Endothelial cell of umbilical vein (primary cell): ENCODE results near the gene BRD2. TPM values are rescaled to one million over a fixed set of nuclear protein-coding genes. Genes with fewer than 3 reads are reported as not detected.

Experiments
- BruUV-seq: library from RNA; stranded (reverse); fragments of 400-500 nt; replicated peaks from 2 replicates; lab custom pipeline; 2021; lab: Mats Ljungman, UMichigan
- CTCF ChIA-PET: fragments of 300-600, 350-600 bp; sonication (Branson Sonifier 250); formaldehyde crosslinking; loops from one replicate; lab custom pipeline; 2021; ENCODE audit warnings: antibody characterized with exemption, inconsistent platforms; lab: Charles Lee
- POLR2A ChIA-PET: fragments of 300-600, 350-600 bp; sonication (Branson Sonifier 250); formaldehyde crosslinking; loops from one replicate; lab custom pipeline; 2021; ENCODE audit warnings: antibody characterized with exemption, inconsistent platforms; lab: Charles Lee
- DNase-seq: peaks from one replicate; pipeline ENCODE4 v3.0.0-alpha.2; 2011; ENCODE audit warnings: low read depth, low spot score
- FAIRE-seq: peaks from 2 replicates; lab custom pipeline; 2011; peaks lifted over from hg19 to GRCh38; lab: Jason Lieb, UNC
- H2AFZ ChIP-seq: 2 replicates; pipeline ENCODE4 v1.6.0; 2012; ENCODE audit warnings: low read depth, low read length, control low read depth, inconsistent platforms
- H3K27ac ChIP-seq: 2 replicates; pipeline ENCODE4 v1.5.1; 2011; ENCODE audit warnings: low read depth, mild to moderate bottlenecking, control low read depth, low read length, moderate library complexity; ENCODE audit not compliant: insufficient read depth
- H3K27me3 ChIP-seq, 2 experiments: 2 replicates each; pipeline versions ENCODE4 v1.6.0 to v1.6.1; 2011; ENCODE audit warnings: low read length in 2 of 2, mixed read lengths in 1 of 2; ENCODE audit not compliant: control insufficient read depth in 2 of 2, insufficient read depth in 2 of 2
- H3K36me3 ChIP-seq, 2 experiments: 2 replicates in 1 of 2; 3 replicates in 1 of 2; pipeline ENCODE4 v1.5.1; 2011; ENCODE audit warnings: low read length in 2 of 2, mild to moderate bottlenecking in 1 of 2, moderate library complexity in 1 of 2; ENCODE audit not compliant: control insufficient read depth in 2 of 2, insufficient read depth in 2 of 2; ENCODE audit errors: extremely low read depth in 1 of 2
- H3K4me1 ChIP-seq: 3 replicates; pipeline ENCODE4 v1.5.1; 2011; ENCODE audit warnings: mild to moderate bottlenecking, low read length; ENCODE audit not compliant: control insufficient read depth, insufficient read depth; ENCODE audit errors: extremely low read depth
- H3K4me2 ChIP-seq: 2 replicates; pipeline ENCODE4 v1.6.1; 2011; ENCODE audit warnings: low read length, control low read depth, mixed read lengths; ENCODE audit not compliant: insufficient read depth
- H3K4me3 ChIP-seq, 3 experiments: fragments of 200-600 bp in 1 of 3; sonication (generic), shearing (Covaris generic) in 1 of 3; replicated peaks in 1 of 3; 2 replicates each; pipeline ENCODE4 v1.5.1; 2011 to 2016; ENCODE audit warnings: control low read depth in 3 of 3, low read length in 3 of 3, mild to moderate bottlenecking in 2 of 3, inconsistent platforms in 1 of 3, low read depth in 1 of 3, moderate library complexity in 1 of 3; ENCODE audit not compliant: insufficient read depth in 1 of 3
- H3K79me2 ChIP-seq: 2 replicates; pipeline ENCODE4 v1.6.0; 2012; ENCODE audit warnings: low read length, inconsistent platforms; ENCODE audit not compliant: control insufficient read depth, insufficient read depth
- H3K9ac ChIP-seq: replicated peaks from 2 replicates; pipeline ENCODE3; 2011; ENCODE audit warnings: low read length, control low read depth; ENCODE audit not compliant: insufficient read depth; ENCODE audit errors: extremely low read depth
- H3K9me1 ChIP-seq: replicated peaks from 3 replicates; pipeline ENCODE4 v1.6.0; 2011; ENCODE audit warnings: mild to moderate bottlenecking, low read length; ENCODE audit not compliant: control insufficient read depth, insufficient read depth; ENCODE audit errors: extremely low read depth
- H3K9me3 ChIP-seq: replicated peaks from 2 replicates; pipeline ENCODE4 v1.5.1; 2012; ENCODE audit warnings: low read length, inconsistent platforms; ENCODE audit not compliant: control insufficient read depth, insufficient read depth
- H4K20me1 ChIP-seq: replicated peaks from 2 replicates; pipeline ENCODE3; 2011; ENCODE audit warnings: mild to moderate bottlenecking, low read length; ENCODE audit not compliant: control insufficient read depth, insufficient read depth; ENCODE audit errors: extremely low read depth
- CTCF ChIP-seq, 2 donors: IDR thresholded peaks; 1 replicate in 1 of 2; 2 replicates in 1 of 2; pipeline ENCODE4 v1.5.1; 2011; ENCODE audit warnings: low read length in 2 of 2, mild to moderate bottlenecking in 2 of 2, moderate library complexity in 2 of 2, control low read depth in 1 of 2, inconsistent platforms in 1 of 2, low read depth in 1 of 2; ENCODE audit not compliant: insufficient read depth in 1 of 2; ENCODE audit errors: extremely low read depth in 1 of 2
- EZH2 ChIP-seq: IDR thresholded peaks from 2 replicates; pipeline ENCODE4 v1.6.1; 2012; ENCODE audit warnings: borderline replicate concordance, low read depth, mild to moderate bottlenecking, moderate library complexity, low read length, inconsistent platforms; ENCODE audit not compliant: severe bottlenecking
- FOS ChIP-seq: IDR thresholded peaks from 2 replicates; pipeline ENCODE4 v1.6.1; 2011; ENCODE audit warnings: mild to moderate bottlenecking, low read length, moderate library complexity, borderline replicate concordance; ENCODE audit not compliant: insufficient read depth
- GATA2 ChIP-seq: IDR thresholded peaks from 2 replicates; pipeline ENCODE4 v1.7.0; 2011; ENCODE audit warnings: low read depth, mild to moderate bottlenecking, moderate library complexity, mixed read lengths, low read length; ENCODE audit not compliant: insufficient read length, insufficient read depth
- JUN ChIP-seq: IDR thresholded peaks from 2 replicates; pipeline ENCODE4 v1.6.1; 2011; ENCODE audit warnings: borderline replicate concordance, low read depth; ENCODE audit not compliant: insufficient read length, insufficient read depth
- MAX ChIP-seq: IDR thresholded peaks from 2 replicates; pipeline ENCODE4 v1.6.1; 2011; ENCODE audit not compliant: insufficient read depth, insufficient read length
- MYC ChIP-seq: IDR thresholded peaks from one replicate; pipeline ENCODE4 v1.6.1; 2011; ENCODE audit warnings: mild to moderate bottlenecking, low read depth, low read length
- POLR2A ChIP-seq: IDR thresholded peaks from 2 replicates; pipeline ENCODE4 v1.6.1; 2012; ENCODE audit warnings: low read depth, mild to moderate bottlenecking, control low read depth, low read length
- POLR2AphosphoS5 ChIP-seq: IDR thresholded peaks from 2 replicates; pipeline ENCODE4 v1.6.1; 2012; ENCODE audit warnings: low read depth, mild to moderate bottlenecking, control low read depth, low read length, moderate library complexity; ENCODE audit not compliant: insufficient read depth
- dilution Hi-C: fragments of 300-500 bp; cut with MboI; formaldehyde crosslinking; loops from one replicate; pipeline ENCODE4 v1.15.0; 2019; ENCODE audit warnings: low sequenced_read_pairs; ENCODE audit not compliant: extremely low pct_ligation_motif_present
- intact Hi-C: fragments of 100-400 bp; cut with micrococcal nuclease; formaldehyde crosslinking; loops from one replicate; pipeline ENCODE4 v1.10.0; 2022
- polyA plus RNA-seq, 4 experiments: library from polyadenylated mRNA; depleted of rRNA in 3 of 4; stranded (reverse) in 3 of 4; unstranded in 1 of 4; fragments of >200 nt; gene quantifications; 2 replicates each; pipeline versions ENCODE4 v1.2.1 to v1.2.3, GENCODE V29; 2011 to 2012; ENCODE audit warnings: missing spikeins in 1 of 4
- total RNA-seq: library from RNA; stranded (reverse); gene quantifications from 2 replicates; pipeline ENCODE4 v1.2.3, GENCODE V29; 2021

Gene BRD2
- total and polyA plus RNA-seq, 2 donors (not counting 3 experiments of a cell fraction or from before 2014, with no cell fraction given) = 131 to 197 TPM

- H3K36me3 ChIP-seq = no peaks in the 10 kb centered on the region
- dilution Hi-C loops (no loop called here), intact Hi-C loops (no loop called here)
- H3K9me1 ChIP-seq = no peaks in the 10 kb centered on the region
- H3K9me3 ChIP-seq = no peaks in the 10 kb centered on the region
- FAIRE-seq (no peak), DNase-seq (no peak)
- no peaks in the 10 kb centered on the region for H3K79me2 ChIP-seq
- H3K4me2 ChIP-seq = no peak overlapping the region
- peaks cover 5 to 28% of the 10 kb centered on the region in 2 experiments for H3K27me3 ChIP-seq
- H3K9ac ChIP-seq = no peak overlapping the region
- CTCF ChIA-PET = no interaction called here
- TF ChIP-seq MYC (no peak), FOS (no peak), JUN (no peak), POLR2AphosphoS5 (no peak), GATA2 (no peak), MAX (no peak), CTCF (IDR thresholded peaks at IDR 0.05; ENCODE audit: extremely low read depth in 1 of 2, insufficient read depth in 1 of 2, low read depth in 1 of 2, low read length in 2 of 2) (no peak), POLR2A (no peak), EZH2 (no peak)
- H3K4me3 ChIP-seq = no peak overlapping the region
- peaks cover 7% of the 10 kb centered on the region for H3K4me1 ChIP-seq
- H4K20me1 ChIP-seq = no peaks in the 10 kb centered on the region
- no peak overlapping the region for H2AFZ ChIP-seq
- BruUV-seq = no TSS peak
- no peak overlapping the region for H3K27ac ChIP-seq
- POLR2A ChIA-PET = no interaction called here
These were observed 22.4 kb upstream of the BRD2 start for GRCh38 chr6:32945953-32946352.
